Stimulated activated CD8-positive, alpha-beta memory T cell treated with anti-CD3 and anti-CD28 coated beads, Interleukin-15, amount 100 ng/mL, for 4 hours (primary cell): ENCODE measurements around the gene UGT1A8.
"Not testable (repeated sequence)": the region's sequence is repeated elsewhere in the genome, so short reads cannot be mapped to it uniquely, and the experiment has no call there.

Experiments used
- DNase-seq, 2 donors: peaks; one replicate each; pipeline ENCODE4 v3.0.0-alpha.2; 2020; ENCODE audit warnings: low read depth in 2 of 2

The UGT1A8 gene

DNA sequence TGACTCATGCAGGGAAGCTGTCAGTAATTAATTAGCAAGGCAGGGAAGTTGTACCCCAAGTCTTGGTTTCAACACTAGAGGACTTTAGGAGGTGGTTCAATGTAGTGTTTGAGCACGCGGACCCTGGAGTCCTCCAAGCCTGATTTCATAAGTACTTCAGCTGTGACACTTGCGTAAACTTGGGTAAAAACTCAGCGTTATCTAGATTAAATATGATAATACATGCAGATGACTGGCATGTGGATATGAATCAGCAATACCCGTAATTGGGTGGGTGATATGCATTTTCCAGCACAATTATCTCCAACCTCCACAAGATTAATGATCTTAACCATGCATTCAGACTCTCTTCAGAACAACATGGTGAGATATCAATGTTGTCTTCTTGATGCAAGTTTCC lies 69.5 kb downstream of the UGT1A8 start:
- no peak for DNase-seq

GRCh38 chr2:233688341-233688740 lies 70.9 kb downstream of the UGT1A8 start:
- DNase-seq = no peak

GRCh38 chr2:233689031-233689430 lies 71.6 kb downstream of the UGT1A8 start:
- no peak for DNase-seq

DNA sequence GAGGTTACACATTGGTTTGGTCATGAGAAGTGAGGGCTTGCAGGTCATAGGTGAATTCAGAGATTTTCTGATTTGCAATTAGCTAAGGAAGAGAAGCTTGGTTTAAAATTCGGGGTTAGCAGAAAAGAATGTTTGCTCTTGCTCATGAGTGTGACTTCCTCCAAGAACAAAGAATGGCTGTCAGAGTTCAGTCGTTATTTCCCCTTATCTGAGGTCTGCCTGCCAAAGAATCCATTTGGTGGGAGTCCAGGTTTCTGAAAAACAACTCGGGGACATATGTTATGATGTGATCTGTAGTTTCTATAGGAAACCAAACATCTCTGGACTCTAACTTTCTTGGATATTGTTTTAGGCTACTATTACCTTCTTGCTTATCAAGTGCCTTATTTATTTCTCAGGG lies 72.1 kb downstream of the UGT1A8 start:
- no peak for DNase-seq

- no peak for DNase-seq
Observed at GRCh38 chr2:233690444-233690843, 73.0 kb downstream of the UGT1A8 start.

GRCh38 chr2:233691443-233692433 lies 74.3 kb downstream of the UGT1A8 start:
- no peak for DNase-seq

DNA sequence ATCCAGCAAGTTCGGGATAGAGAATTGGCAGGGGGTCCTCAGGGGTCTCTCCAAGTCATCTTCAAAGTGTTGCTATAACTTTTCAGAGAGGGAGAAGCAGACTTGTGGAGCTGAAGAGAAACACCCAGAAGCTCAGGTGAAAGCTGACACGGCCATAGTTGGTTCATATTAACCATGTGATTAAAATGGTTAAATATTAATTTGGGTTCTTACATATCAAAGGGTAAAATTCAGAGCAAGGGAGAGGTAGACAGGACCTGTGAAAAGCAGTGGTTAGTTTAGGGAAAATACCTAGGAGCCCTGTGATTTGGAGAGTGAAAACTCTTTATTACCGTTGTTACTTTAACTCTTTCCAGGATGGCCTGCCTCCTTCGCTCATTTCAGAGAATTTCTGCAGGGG lies 75.2 kb downstream of the UGT1A8 start, which contains the start of gene UGT1A6:
TSS of gene UGT1A6 (plus strand) at position 243 of the 400 bp plus-strand sequence. CDS start at position 358, 115 bp downstream.
- no peak for DNase-seq

DNA sequence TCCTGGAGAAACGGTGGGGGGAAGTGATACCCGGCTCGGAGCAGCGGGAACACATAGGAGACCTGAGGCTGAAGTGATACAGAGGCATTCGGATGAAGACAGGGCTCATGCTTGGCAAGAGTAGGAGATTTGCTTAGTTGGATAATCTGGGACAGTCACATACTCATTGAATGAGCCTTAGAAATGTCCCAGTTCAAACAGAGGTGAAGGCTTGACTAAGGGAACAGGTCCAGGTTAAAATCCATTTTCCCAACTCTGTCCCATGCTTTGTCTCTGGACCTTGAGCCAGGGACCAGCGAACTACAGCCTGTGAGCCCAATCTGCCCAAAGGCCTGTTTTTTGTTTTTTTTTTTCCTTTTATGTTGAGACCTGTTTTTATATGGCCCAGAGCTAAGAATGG lies 76.5 kb downstream of the UGT1A8 start:
- DNase-seq = no peak

GRCh38 chr2:233698740-233699139 lies 81.3 kb downstream of the UGT1A8 start:
- no peak for DNase-seq

- no peak for DNase-seq
Observed at GRCh38 chr2:233699424-233700027, 82.1 kb downstream of the UGT1A8 start.

DNA sequence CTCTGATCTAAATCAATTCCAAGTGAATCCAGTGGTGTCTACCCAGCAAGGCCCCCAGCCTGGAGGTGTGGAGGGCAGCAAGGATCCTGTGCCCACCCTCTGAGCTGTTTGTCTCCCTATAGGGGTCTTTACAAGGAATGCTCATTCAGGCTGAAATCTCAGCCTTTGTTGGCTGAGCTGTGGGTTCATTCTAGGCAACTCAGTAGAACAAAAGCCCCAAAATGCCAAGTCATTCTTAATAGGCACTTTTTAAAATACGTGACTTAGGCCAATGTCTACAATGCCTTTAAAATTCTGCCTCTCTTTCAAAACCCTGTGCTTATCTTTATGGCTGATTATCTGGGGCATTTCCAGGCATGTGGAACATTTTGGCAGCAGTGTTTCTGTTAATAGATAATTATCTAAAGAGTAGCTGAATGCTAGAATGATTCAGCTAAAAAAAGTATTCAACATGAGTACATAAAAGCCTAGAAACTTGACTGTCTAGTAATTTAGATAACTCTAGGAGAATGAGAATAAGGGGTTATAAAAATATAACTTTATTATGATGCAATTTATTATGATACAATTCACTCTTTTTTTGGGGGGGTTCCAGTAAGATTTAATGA lies 82.7 kb downstream of the UGT1A8 start:
- no peak for DNase-seq

DNA sequence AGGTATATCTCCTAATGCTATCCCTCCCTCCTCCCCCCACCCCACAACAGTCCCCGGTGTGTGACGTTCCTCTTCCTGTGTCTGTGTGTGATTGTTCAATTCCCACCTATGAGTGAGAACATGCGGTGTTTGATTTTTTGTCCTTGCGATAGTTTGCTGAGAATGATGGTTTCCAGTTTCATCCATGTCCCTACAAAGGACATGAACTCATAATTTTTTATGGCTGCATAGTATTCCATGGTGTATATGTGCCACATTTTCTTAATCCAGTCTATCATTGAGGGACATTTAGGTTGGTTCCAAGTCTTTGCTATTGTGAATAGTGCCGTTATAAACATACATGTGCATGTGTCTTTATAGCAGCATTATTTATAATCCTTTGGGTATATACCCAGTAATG lies 83.4 kb downstream of the UGT1A8 start:
- DNase-seq = not testable (repeated sequence)

GRCh38 chr2:233702238-233702637 lies 84.8 kb downstream of the UGT1A8 start:
- DNase-seq = no peak

- no peak for DNase-seq
Observed at GRCh38 chr2:233705911-233706506, 88.6 kb downstream of the UGT1A8 start.

DNA sequence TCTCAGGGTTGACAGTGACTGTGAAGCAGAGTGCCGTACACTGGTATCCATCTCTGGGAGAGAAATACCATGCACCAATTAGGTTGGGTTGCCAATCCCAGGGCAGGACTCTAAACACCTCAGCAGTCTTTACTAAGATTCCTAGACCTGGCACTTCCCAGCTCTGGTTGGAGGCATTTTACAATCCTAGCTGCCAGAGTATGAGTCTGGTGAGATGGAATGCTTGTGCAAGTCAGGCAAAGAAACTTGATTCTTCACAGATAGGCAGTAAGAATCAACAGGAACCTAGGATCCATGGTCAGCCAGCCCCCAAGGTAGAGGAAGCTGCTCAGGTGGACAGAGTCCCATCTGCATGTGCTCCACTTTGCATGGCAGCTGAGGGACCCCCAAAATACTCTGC lies 89.3 kb downstream of the UGT1A8 start:
- no peak for DNase-seq

GRCh38 chr2:233707940-233708644 lies 90.7 kb downstream of the UGT1A8 start:
- no peak for DNase-seq

DNA sequence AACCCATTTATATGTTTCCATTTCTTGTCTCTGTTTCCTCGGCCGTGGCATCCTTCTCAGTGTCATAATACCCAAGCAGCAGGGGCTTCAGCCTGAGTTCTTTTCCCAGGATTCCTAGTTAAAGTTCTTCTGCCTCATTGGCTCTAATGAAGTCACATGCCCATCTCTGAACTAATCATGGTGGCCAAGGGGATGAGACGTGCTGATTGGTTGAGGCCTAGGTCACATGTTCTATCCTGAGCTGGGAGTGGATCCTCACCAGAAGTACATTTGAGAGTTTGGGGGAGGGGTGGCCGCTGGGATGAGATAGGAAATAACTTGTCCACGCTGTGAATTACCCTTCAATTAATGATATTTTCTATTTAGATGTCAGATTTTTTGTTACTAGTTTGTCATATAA lies 91.5 kb downstream of the UGT1A8 start:
- DNase-seq = no peak

DNA sequence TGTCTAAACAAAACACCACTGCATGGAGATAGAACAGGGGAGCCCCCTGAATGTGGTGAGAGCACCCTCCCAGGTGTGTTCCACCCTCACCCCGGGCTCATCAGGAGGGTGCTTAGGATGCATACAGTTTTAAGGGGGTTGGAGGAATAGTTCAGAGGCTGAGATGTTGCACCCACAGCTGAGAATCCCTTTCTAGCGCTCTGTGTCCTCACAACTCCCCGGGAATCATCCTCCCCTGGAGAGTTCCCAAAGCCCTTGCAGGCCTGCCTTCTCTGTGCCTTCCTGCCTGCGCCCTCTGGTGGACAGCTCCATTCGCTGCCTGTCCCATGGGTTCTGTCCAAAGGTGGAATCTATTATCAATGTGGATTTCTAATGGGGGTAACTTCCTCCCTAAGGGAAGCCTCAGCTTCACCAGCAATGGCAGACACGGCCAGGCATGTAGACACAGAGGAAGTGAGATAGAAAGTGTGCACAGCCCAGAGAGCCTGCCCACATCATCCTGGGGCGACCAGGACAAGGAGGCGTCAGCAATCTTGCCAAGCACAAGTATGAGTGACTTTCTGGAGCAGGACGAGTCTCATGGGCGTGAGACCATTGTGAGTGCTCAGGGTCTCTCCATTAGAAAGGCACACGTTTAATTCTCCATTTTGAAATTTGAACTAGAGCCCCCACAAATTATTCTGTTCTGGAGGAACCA lies 94.0 kb downstream of the UGT1A8 start:
- peak; percentile 31 to 35 for DNase-seq

GRCh38 chr2:233712611-233713261 lies 95.3 kb downstream of the UGT1A8 start, which contains the start of gene UGT1A5:
TSS of gene UGT1A5 (plus strand) at chr2:233712907. CDS start at chr2:233712992, 85 bp downstream.
- no peak for DNase-seq

DNA sequence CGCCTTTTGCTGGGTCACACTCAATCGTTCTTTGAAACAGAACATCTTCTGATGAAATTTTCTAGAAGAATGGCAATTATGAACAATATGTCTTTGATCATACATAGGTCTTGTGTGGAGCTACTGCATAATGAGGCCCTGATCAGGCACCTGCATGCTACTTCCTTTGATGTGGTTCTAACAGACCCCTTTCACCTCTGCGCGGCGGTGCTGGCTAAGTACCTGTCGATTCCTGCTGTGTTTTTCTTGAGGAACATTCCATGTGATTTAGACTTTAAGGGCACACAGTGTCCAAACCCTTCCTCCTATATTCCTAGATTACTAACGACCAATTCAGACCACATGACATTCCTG lies 95.8 kb downstream of the UGT1A8 start:
- DNase-seq = no peak
